ENCODE data around the gene GALNT2.

The GALNT2 gene

DNA sequence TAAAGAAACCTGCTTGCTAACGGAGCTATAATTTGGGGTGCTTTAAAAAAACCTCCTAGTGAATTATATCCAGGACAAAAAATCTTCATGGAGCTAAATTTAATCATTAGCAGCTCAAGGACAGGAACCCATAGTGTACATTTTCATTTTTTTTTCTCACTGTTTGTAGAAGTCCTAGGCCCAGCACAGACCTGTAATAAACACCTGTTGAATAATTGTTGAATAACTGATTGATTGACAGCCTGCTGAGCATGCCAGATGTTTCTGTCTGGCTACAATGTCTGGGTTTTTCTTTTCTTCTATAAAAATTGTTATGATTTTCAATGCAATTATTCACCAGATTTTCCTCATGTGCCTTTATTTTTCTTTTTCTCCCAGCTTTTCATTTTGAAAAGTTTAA is 10.9 kb upstream of the GALNT2 start:
- TF ChIP-seq POLR2AphosphoS5 (IDR thresholded peaks at IDR 0.05; ENCODE audit: low read depth, low read length), result no peak
- TF ChIP-seq TAF1 (IDR thresholded peaks at IDR 0.05; ENCODE audit: borderline replicate concordance, insufficient read depth, low read length), result no peak
- no peak for TF ChIP-seq FOXP2 (optimal IDR thresholded peaks at IDR 0.05; ENCODE audit: borderline replicate concordance, extremely low read depth, extremely low read length, insufficient read depth)
- TF ChIP-seq, protein P1, sequence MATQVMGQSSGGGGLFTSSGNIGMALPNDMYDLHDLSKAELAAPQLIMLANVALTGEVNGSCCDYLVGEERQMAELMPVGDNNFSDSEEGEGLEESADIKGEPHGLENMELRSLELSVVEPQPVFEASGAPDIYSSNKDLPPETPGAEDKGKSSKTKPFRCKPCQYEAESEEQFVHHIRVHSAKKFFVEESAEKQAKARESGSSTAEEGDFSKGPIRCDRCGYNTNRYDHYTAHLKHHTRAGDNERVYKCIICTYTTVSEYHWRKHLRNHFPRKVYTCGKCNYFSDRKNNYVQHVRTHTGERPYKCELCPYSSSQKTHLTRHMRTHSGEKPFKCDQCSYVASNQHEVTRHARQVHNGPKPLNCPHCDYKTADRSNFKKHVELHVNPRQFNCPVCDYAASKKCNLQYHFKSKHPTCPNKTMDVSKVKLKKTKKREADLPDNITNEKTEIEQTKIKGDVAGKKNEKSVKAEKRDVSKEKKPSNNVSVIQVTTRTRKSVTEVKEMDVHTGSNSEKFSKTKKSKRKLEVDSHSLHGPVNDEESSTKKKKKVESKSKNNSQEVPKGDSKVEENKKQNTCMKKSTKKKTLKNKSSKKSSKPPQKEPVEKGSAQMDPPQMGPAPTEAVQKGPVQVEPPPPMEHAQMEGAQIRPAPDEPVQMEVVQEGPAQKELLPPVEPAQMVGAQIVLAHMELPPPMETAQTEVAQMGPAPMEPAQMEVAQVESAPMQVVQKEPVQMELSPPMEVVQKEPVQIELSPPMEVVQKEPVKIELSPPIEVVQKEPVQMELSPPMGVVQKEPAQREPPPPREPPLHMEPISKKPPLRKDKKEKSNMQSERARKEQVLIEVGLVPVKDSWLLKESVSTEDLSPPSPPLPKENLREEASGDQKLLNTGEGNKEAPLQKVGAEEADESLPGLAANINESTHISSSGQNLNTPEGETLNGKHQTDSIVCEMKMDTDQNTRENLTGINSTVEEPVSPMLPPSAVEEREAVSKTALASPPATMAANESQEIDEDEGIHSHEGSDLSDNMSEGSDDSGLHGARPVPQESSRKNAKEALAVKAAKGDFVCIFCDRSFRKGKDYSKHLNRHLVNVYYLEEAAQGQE (IDR thresholded peaks at IDR 0.05; ENCODE audit: insufficient read depth in 1 of 2, low read depth in 2 of 2, low read length in 2 of 2), result no peak
- TF ChIP-seq SIN3A (IDR thresholded peaks at IDR 0.05; ENCODE audit: borderline replicate concordance, insufficient read depth, low read length), result no peak

DNA sequence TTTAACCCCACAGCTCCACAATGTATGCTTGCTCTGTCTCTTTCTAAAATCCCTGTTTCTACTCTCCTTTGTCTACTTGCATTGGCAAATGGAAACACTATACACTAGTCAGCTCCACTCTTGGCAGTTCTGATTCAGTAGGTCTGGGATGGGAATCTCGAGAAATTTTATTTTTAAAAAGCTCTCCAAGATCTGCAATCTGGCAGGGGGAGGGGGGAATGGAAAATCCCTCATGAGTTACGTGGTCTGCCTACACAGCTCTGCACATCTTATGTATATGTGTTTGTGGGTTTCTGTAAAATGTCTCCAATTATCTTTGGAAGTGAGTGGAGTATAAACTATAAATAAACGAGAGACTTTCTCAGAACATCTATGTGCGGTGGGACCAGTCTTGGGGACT is 9.9 kb upstream of the GALNT2 start:
- TF ChIP-seq TAF1 (IDR thresholded peaks at IDR 0.05; ENCODE audit: borderline replicate concordance, insufficient read depth, low read length) (no peak), POLR2AphosphoS5 (IDR thresholded peaks at IDR 0.05; ENCODE audit: low read depth, low read length) (no peak), FOXP2 (optimal IDR thresholded peaks at IDR 0.05; ENCODE audit: borderline replicate concordance, extremely low read depth, extremely low read length, insufficient read depth) (no peak), SIN3A (IDR thresholded peaks at IDR 0.05; ENCODE audit: borderline replicate concordance, insufficient read depth, low read length) (no peak)
- TF ChIP-seq, protein P1 (IDR thresholded peaks at IDR 0.05; ENCODE audit: insufficient read depth in 1 of 2, low read depth in 2 of 2, low read length in 2 of 2), result no peak

DNA sequence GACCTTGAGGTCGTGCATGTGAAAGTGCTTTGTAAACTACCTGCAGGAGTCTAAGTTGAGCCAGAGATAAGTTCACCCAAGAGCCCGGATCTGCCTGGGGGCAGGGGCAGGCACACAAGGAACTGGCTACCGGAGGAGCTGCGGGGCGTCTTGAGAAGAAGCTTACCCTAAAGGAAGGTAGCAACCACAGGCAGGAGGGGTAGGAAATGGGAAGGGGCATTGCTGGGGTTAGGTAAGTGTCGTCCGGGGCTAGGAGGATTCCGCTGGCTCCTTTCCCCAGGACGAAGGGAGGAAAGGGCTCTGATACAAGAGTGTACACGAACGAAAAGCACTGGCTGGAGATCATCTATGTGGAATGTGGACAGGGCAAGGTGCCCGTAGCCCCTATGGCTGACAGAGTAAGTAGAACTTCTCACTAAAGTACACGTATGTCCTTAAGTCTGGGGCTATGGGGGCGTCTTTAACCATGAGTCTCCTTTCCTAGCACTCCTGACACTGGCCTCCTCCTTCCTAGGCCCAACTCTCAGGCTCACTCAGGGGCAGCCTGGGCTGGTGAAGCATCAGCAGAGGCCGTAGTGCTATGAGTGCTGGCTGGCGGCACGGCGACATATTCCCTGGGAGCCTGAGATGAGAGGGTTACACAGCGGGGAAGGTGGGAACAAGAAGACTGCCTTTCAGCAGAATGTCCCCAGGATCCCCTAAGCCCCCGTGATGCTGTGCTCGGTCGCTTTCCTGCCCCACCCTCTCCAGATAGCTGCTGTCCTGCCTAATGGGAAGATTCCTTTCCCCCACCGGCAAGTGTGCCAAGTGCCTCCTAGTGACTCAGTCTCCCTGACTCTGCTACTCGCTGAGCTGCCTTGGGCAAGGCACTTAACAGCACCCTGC is 9.1 kb upstream of the GALNT2 start:
- TF ChIP-seq POLR2AphosphoS5 (IDR thresholded peaks at IDR 0.05; ENCODE audit: low read depth, low read length), result no peak
- TF ChIP-seq, protein P1 (IDR thresholded peaks at IDR 0.05; ENCODE audit: insufficient read depth in 1 of 2, low read depth in 2 of 2, low read length in 2 of 2), result no peak
- TF ChIP-seq TAF1 (IDR thresholded peaks at IDR 0.05; ENCODE audit: borderline replicate concordance, insufficient read depth, low read length), result no peak
- no peak for TF ChIP-seq FOXP2 (optimal IDR thresholded peaks at IDR 0.05; ENCODE audit: borderline replicate concordance, extremely low read depth, extremely low read length, insufficient read depth)
- TF ChIP-seq SIN3A (IDR thresholded peaks at IDR 0.05; ENCODE audit: borderline replicate concordance, insufficient read depth, low read length), result no peak

DNA sequence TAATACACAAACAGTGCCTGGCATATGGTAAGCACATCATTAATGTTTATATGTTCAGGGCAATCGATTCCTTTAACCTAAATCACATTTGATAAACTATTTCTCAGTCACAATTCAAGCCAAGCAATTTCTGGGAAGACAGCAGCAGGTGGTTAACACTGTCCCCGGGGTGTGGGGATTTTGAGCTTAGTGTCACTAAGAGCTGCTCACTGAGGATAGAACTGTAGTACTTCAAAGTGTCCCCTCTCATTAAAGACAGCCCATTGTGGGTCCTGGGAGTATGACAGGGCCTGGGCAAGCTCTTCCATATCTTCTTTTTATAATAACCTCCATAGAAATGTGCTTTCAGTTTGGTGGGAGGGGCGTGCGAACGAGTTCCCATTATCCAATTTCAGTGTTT is 8.4 kb upstream of the GALNT2 start:
- TF ChIP-seq, protein P1 (IDR thresholded peaks at IDR 0.05; ENCODE audit: insufficient read depth in 1 of 2, low read depth in 2 of 2, low read length in 2 of 2), result no peak
- TF ChIP-seq POLR2AphosphoS5 (IDR thresholded peaks at IDR 0.05; ENCODE audit: low read depth, low read length) (no peak), SIN3A (IDR thresholded peaks at IDR 0.05; ENCODE audit: borderline replicate concordance, insufficient read depth, low read length) (no peak), TAF1 (IDR thresholded peaks at IDR 0.05; ENCODE audit: borderline replicate concordance, insufficient read depth, low read length) (no peak), FOXP2 (optimal IDR thresholded peaks at IDR 0.05; ENCODE audit: borderline replicate concordance, extremely low read depth, extremely low read length, insufficient read depth) (no peak)
